GM12878 (cell line): ENCODE results near the gene ST6GALNAC3. TPM values are rescaled to one million over a fixed set of nuclear protein-coding genes. Genes with fewer than 3 reads are reported as not detected.

ENCODE experiments used
- ATAC-seq: fragments of 200-7000 bp; cut with Tn5 transposase; 3 replicates; pipeline ENCODE4 v1.9.1; 2020; ENCODE audit warnings: mild to moderate bottlenecking, moderate library complexity
- BruUV-seq: library from RNA; stranded (reverse); fragments of 400-500 nt; replicated peaks from 2 replicates; lab custom pipeline; 2021; lab: Mats Ljungman, UMichigan
- CTCF ChIA-PET: fragments of 300-600 bp; sonication (Branson Sonifier 250); formaldehyde crosslinking; extraction: SDS; loops from one replicate; lab custom pipeline; 2021; ENCODE audit warnings: inconsistent platforms; lab: Yijun Ruan, JAX
- POLR2A ChIA-PET: fragments of 350-600 bp; formaldehyde crosslinking; extraction: SDS; loops from one replicate; lab custom pipeline; 2021; ENCODE audit warnings: inconsistent platforms; lab: Charles Lee
- RAD21 ChIA-PET: fragments of 300-600 bp; sonication (Branson Sonifier 250); formaldehyde crosslinking; loops from one replicate; lab custom pipeline; 2023; ENCODE audit warnings: antibody characterized with exemption; ENCODE audit not compliant: unreplicated experiment; lab: Charles Lee
- SMC1A ChIA-PET: fragments of 300-600 bp; sonication (Branson Sonifier 250); formaldehyde crosslinking; loops from one replicate; lab custom pipeline; 2023; ENCODE audit not compliant: unreplicated experiment, uncharacterized antibody; lab: Charles Lee
- DNase-seq: peaks from one replicate; pipeline ENCODE4 v3.0.0-alpha.2; 2011; ENCODE audit warnings: low read depth, low spot score
- FAIRE-seq: peaks from 3 replicates; lab custom pipeline; 2011; peaks lifted over from hg19 to GRCh38; lab: Jason Lieb, UNC
- H2AFZ ChIP-seq: 2 replicates; pipeline ENCODE4 v1.6.0; 2011; ENCODE audit warnings: low read depth, low read length, control low read depth; ENCODE audit not compliant: control insufficient read depth
- H3K27ac ChIP-seq: 2 replicates; pipeline ENCODE4 v1.5.1; 2011; ENCODE audit warnings: control low read depth; ENCODE audit not compliant: control insufficient read depth, insufficient read depth
- H3K27me3 ChIP-seq, 2 experiments: replicated peaks in 1 of 2; 2 replicates each; pipeline versions ENCODE4 v1.6.0 to v1.6.1; 2011; ENCODE audit warnings: low read length in 1 of 2; ENCODE audit not compliant: control insufficient read depth in 2 of 2, insufficient read depth in 2 of 2
- H3K36me3 ChIP-seq, 2 experiments: 2 replicates each; pipeline ENCODE4 v1.5.1; 2011; ENCODE audit warnings: low read length in 1 of 2; ENCODE audit not compliant: control insufficient read depth in 2 of 2, insufficient read depth in 2 of 2
- H3K4me1 ChIP-seq: 2 replicates; pipeline ENCODE4 v1.6.1; 2011; ENCODE audit warnings: mild to moderate bottlenecking, low read length, moderate library complexity, mixed read lengths; ENCODE audit not compliant: control insufficient read depth, insufficient read depth
- H3K4me2 ChIP-seq: 2 replicates; pipeline ENCODE4 v1.6.0; 2011; ENCODE audit warnings: control low read depth; ENCODE audit not compliant: control insufficient read depth, insufficient read depth
- H3K4me3 ChIP-seq: fragments of 200-600 bp; sonication (generic); 2 replicates; pipeline ENCODE4 v1.5.1; 2016
- H3K79me2 ChIP-seq: 2 replicates; pipeline ENCODE4 v1.6.0; 2011; ENCODE audit warnings: low read length; ENCODE audit not compliant: control insufficient read depth, insufficient read depth
- H3K9ac ChIP-seq: 2 replicates; pipeline ENCODE4 v1.8.0; 2011; ENCODE audit warnings: low read length, control low read depth, mixed read lengths; ENCODE audit not compliant: control insufficient read depth, insufficient read depth
- H3K9me3 ChIP-seq: replicated peaks from 3 replicates; pipeline ENCODE4 v1.5.1; 2011; ENCODE audit warnings: mild to moderate bottlenecking, low read length; ENCODE audit not compliant: control insufficient read depth, insufficient read depth
- H4K20me1 ChIP-seq: 2 replicates; pipeline ENCODE4 v1.6.0; 2011; ENCODE audit not compliant: control insufficient read depth, insufficient read depth
- DPF2 ChIP-seq: fragments of 450-650 bp; IDR thresholded peaks from 2 replicates; pipeline ENCODE4 v1.6.1; 2017; ENCODE audit warnings: mild to moderate bottlenecking
- E2F8 ChIP-seq: fragments of 450-650 bp; IDR thresholded peaks from 2 replicates; pipeline ENCODE4 v1.6.1; 2018; ENCODE audit warnings: mild to moderate bottlenecking, low read depth, moderate library complexity; ENCODE audit not compliant: partially characterized antibody
- MXI1 ChIP-seq: fragments of 150-350 bp; IDR thresholded peaks from 2 replicates; pipeline ENCODE4 v1.6.1; 2011; ENCODE audit warnings: low read depth, mild to moderate bottlenecking, inconsistent platforms, low read length, improper control_type of control experiment
- NBN ChIP-seq: fragments of 450-650 bp; IDR thresholded peaks from 2 replicates; pipeline ENCODE4 v1.6.1; 2016
- NR2C1 ChIP-seq: fragments of 450-650 bp; IDR thresholded peaks from 2 replicates; pipeline ENCODE4 v1.6.1; 2017; ENCODE audit warnings: antibody characterized with exemption, mild to moderate bottlenecking, moderate library complexity
- PRDM15 ChIP-seq: fragments of 450-650 bp; formaldehyde crosslinking; IDR thresholded peaks from 2 replicates; pipeline ENCODE4 v1.4.0; 2020; ENCODE audit warnings: mild to moderate bottlenecking, moderate library complexity
- SUZ12 ChIP-seq: fragments of 200-600 bp; sonication (generic); IDR thresholded peaks from one replicate; pipeline ENCODE4 v1.6.1; 2018; ENCODE audit warnings: antibody characterized with exemption, mild to moderate bottlenecking; ENCODE audit not compliant: unreplicated experiment
- in situ Hi-C: fragments of 300-500 bp; cut with MboI; formaldehyde crosslinking; loops from 9 replicates; pipeline ENCODE4 v1.14.3; 2018; ENCODE audit warnings: mixed read lengths
- intact Hi-C: fragments of 100-400 bp; cut with micrococcal nuclease; formaldehyde crosslinking; loops from one replicate; pipeline ENCODE4 v1.14.2; 2022; ENCODE audit not compliant: unreplicated experiment
- polyA plus RNA-seq, 11 experiments: library from polyadenylated mRNA; depleted of rRNA in 4 of 11; unstranded in 6 of 11; stranded (reverse) in 5 of 11; fragments of >200 nt; fragmentation: Nextera tagmentation in 4 of 11; fragmentation: Illumina TruSeq in 1 of 11; extraction: Ambion mirVana in 4 of 11; extraction: Trizol in 1 of 11; gene quantifications; 1 replicate in 1 of 11; 2 replicates in 10 of 11; pipeline versions ENCODE4 v1.2.1 to v1.2.3, GENCODE V29; 2011 to 2016; ENCODE audit warnings: inconsistent platforms in 2 of 11, missing spikeins in 2 of 11, low read depth in 1 of 11
- total RNA-seq, 4 experiments: library from RNA; depleted of rRNA in 3 of 4; stranded (reverse); fragments of >200 nt in 3 of 4; fragmentation: Illumina TruSeq in 1 of 4; extraction: Trizol in 1 of 4; gene quantifications; 2 replicates each; pipeline versions ENCODE4 v1.2.1 to v1.2.3, GENCODE V29; 2013 to 2021

The ST6GALNAC3 gene
- total and polyA plus RNA-seq, 10 of the 15 experiments (the other 5 are each of a cell fraction or from before 2014, with no cell fraction given) = 0.04 to 0.68 (median 0.18) TPM; not detected in 3

GRCh38 chr1:76264642-76265041 lies 190.1 kb downstream of the ST6GALNAC3 start:
- FAIRE-seq (no peak), ATAC-seq (no peak)
- Histone ChIP-seq H3K9me3 (no peaks in the 10 kb centered on the region), H3K9ac (no peak overlapping the region), H3K4me1 (peaks cover 1% of the 10 kb centered on the region; the same call in 1 of the 2 replicates)
- RAD21 ChIA-PET = interaction anchor here (1.2 kb wide), 1 partner anchor 67 kb away, joined by 3 read pairs; no protein-coding TSS in a partner anchor
- TF ChIP-seq SUZ12 = no peak
- no peak for TF ChIP-seq MXI1
- TF ChIP-seq E2F8 = no peak
- no peak for TF ChIP-seq PRDM15 (CRISPR knock-in tag)
- no peak for TF ChIP-seq NBN
- TF ChIP-seq DPF2 = no peak
- no peak for TF ChIP-seq NR2C1
- TF ChIP-seq, all 136 proteins: peak for 0
- Histone ChIP-seq H3K4me2 (no peak overlapping the region), H3K36me3 (no peaks in the 10 kb centered on the region), H3K4me3 (no peak overlapping the region), H4K20me1 (no peaks in the 10 kb centered on the region), H3K27ac (no peak overlapping the region), H3K79me2 (no peaks in the 10 kb centered on the region), H3K27me3 (no peaks in the 10 kb centered on the region), H2AFZ (no peak overlapping the region)
- no TSS peak for BruUV-seq
- intact Hi-C loops (loop anchor here (2.0 kb wide), 1 partner anchor 20 kb away; no protein-coding TSS in a partner anchor), in situ Hi-C loops (no loop called here)
- ChIA-PET SMC1A (no interaction called here), CTCF (no interaction called here), POLR2A (no interaction called here)
- no peak for DNase-seq
